WTC11 (cell line): Measurements from ENCODE around the gene PPP1R2. TPM values are rescaled to one million over a fixed set of nuclear protein-coding genes. Genes with fewer than 3 reads are reported as not detected.
A peak's percentile ranks its signal among the peaks of the same experiment; 100 is the strongest.

Experiments used
- ATAC-seq: fragments of 200-7000 bp; cut with Tn5 transposase; 2 replicates; pipeline ENCODE4 v1.10.0; 2021; ENCODE audit warnings: mild to moderate bottlenecking, moderate library complexity
- CTCF ChIA-PET: fragments of 300-600 bp; sonication (Branson Sonifier 250); formaldehyde crosslinking; loops from one replicate; lab custom pipeline; 2021; ENCODE audit warnings: antibody characterized with exemption; lab: Charles Lee
- POLR2A ChIA-PET: fragments of 350-600 bp; sonication (Branson Sonifier 250); formaldehyde crosslinking; loops from one replicate; lab custom pipeline; 2021; ENCODE audit warnings: antibody characterized with exemption; lab: Charles Lee
- DNase-seq: peaks from one replicate; pipeline ENCODE4 v3.0.0; 2021; ENCODE audit warnings: low spot score
- H3K27ac Mint-ChIP-seq: 2 replicates; pipeline ENCODE4 v1.8.0; 2021; ENCODE audit warnings: mixed read lengths
- H3K27me3 Mint-ChIP-seq: 2 replicates; pipeline ENCODE4 v1.8.0; 2021; ENCODE audit warnings: low read depth, mild to moderate bottlenecking, moderate library complexity, mixed read lengths
- H3K36me3 Mint-ChIP-seq: 2 replicates; pipeline ENCODE4 v1.8.0; 2021; ENCODE audit warnings: mixed read lengths
- H3K4me1 Mint-ChIP-seq: 2 replicates; pipeline ENCODE4 v1.8.0; 2022; ENCODE audit warnings: mixed read lengths
- H3K4me3 Mint-ChIP-seq: 2 replicates; pipeline ENCODE4 v1.8.0; 2021; ENCODE audit warnings: mild to moderate bottlenecking, moderate library complexity, mixed read lengths
- H3K9me3 Mint-ChIP-seq: 2 replicates; pipeline ENCODE4 v1.8.0; 2021; ENCODE audit warnings: mixed read lengths
- GABPB1 ChIP-seq: sonication (generic); formaldehyde crosslinking; IDR thresholded peaks from 2 replicates; pipeline ENCODE4 v1.8.1; 2023; ENCODE audit warnings: mild to moderate bottlenecking, missing genetic modification reagents
- IRF2 ChIP-seq: sonication (generic); formaldehyde crosslinking; IDR thresholded peaks from 2 replicates; pipeline ENCODE4 v1.8.0; 2022; ENCODE audit warnings: low read depth, missing genetic modification reagents, borderline replicate concordance
- NR1H2 ChIP-seq: sonication (generic); formaldehyde crosslinking; IDR thresholded peaks from 2 replicates; pipeline ENCODE4 v1.9.0; 2021; ENCODE audit warnings: mild to moderate bottlenecking, moderate library complexity, missing genetic modification reagents
- NR2C2 ChIP-seq: sonication (generic); formaldehyde crosslinking; IDR thresholded peaks from 2 replicates; pipeline ENCODE4 v1.8.0; 2022; ENCODE audit warnings: mild to moderate bottlenecking, missing genetic modification reagents
- OVOL2 ChIP-seq: fragments of 250-450 bp; sonication (Bioruptor Pico); IDR thresholded peaks from 2 replicates; pipeline ENCODE4 v1.9.0; 2021; ENCODE audit warnings: mild to moderate bottlenecking, borderline replicate concordance
- PRRX2 ChIP-seq: fragments of 250-450 bp; sonication (Bioruptor Pico); IDR thresholded peaks from 2 replicates; pipeline ENCODE4 v1.8.0; 2021; ENCODE audit warnings: mild to moderate bottlenecking
- ZNF138 ChIP-seq: sonication (generic); formaldehyde crosslinking; conservative IDR thresholded peaks from 2 replicates; pipeline ENCODE4 v1.8.1; 2022; ENCODE audit warnings: mild to moderate bottlenecking, moderate library complexity, missing genetic modification reagents
- ZNF416 ChIP-seq: fragments of 250-450 bp; sonication (Bioruptor Pico); IDR thresholded peaks from 2 replicates; pipeline ENCODE4 v1.9.0; 2021; ENCODE audit warnings: mild to moderate bottlenecking, inconsistent platforms
- ZNF671 ChIP-seq: fragments of 250-450 bp; sonication (Bioruptor Pico); IDR thresholded peaks from 2 replicates; pipeline ENCODE4 v1.8.0; 2021; ENCODE audit warnings: mild to moderate bottlenecking
- total RNA-seq: library from RNA; stranded (reverse); gene quantifications from 3 replicates; pipeline ENCODE4 v1.2.3, GENCODE V29; 2021
- TF ChIP-seq, protein P1 (sequence below): sonication (generic); formaldehyde crosslinking; IDR thresholded peaks from 2 replicates; pipeline ENCODE4 v1.8.1; 2023; ENCODE audit warnings: mild to moderate bottlenecking, moderate library complexity, missing genetic modification reagents
- TF ChIP-seq, protein P2 (sequence below): fragments of 250-450 bp; sonication (Bioruptor Pico); IDR thresholded peaks from 2 replicates; pipeline ENCODE4 v1.9.0; 2021; ENCODE audit warnings: mild to moderate bottlenecking, borderline replicate concordance
- TF ChIP-seq, protein P3 (sequence below): sonication (generic); formaldehyde crosslinking; IDR thresholded peaks from 2 replicates; pipeline ENCODE4 v1.8.0; 2023; ENCODE audit warnings: mild to moderate bottlenecking, missing genetic modification reagents
- TF ChIP-seq, protein P4 (sequence below): sonication (generic); formaldehyde crosslinking; IDR thresholded peaks from 2 replicates; pipeline ENCODE4 v1.8.0; 2022; ENCODE audit warnings: mild to moderate bottlenecking, missing genetic modification reagents
- TF ChIP-seq, protein P5 (sequence below): sonication (generic); formaldehyde crosslinking; conservative IDR thresholded peaks from 2 replicates; pipeline ENCODE4 v1.8.1; 2023; ENCODE audit warnings: mild to moderate bottlenecking, low read depth, missing genetic modification reagents, moderate library complexity
- TF ChIP-seq, protein P6 (sequence below): fragments of 200-600 bp; IDR thresholded peaks from 2 replicates; pipeline ENCODE4 v1.8.0; 2022; ENCODE audit warnings: antibody characterized with exemption
- TF ChIP-seq, protein P7 (sequence below): sonication (generic); formaldehyde crosslinking; conservative IDR thresholded peaks from 2 replicates; pipeline ENCODE4 v1.8.1; 2022; ENCODE audit warnings: mild to moderate bottlenecking, missing genetic modification reagents
- TF ChIP-seq, protein P8 (sequence below): fragments of 250-450 bp; sonication (Bioruptor Pico); IDR thresholded peaks from 2 replicates; pipeline ENCODE4 v1.8.0; 2021; ENCODE audit warnings: mild to moderate bottlenecking

PPP1R2 gene
- total RNA-seq, 1 experiment from 2014 or later = 28.1 TPM

DNA sequence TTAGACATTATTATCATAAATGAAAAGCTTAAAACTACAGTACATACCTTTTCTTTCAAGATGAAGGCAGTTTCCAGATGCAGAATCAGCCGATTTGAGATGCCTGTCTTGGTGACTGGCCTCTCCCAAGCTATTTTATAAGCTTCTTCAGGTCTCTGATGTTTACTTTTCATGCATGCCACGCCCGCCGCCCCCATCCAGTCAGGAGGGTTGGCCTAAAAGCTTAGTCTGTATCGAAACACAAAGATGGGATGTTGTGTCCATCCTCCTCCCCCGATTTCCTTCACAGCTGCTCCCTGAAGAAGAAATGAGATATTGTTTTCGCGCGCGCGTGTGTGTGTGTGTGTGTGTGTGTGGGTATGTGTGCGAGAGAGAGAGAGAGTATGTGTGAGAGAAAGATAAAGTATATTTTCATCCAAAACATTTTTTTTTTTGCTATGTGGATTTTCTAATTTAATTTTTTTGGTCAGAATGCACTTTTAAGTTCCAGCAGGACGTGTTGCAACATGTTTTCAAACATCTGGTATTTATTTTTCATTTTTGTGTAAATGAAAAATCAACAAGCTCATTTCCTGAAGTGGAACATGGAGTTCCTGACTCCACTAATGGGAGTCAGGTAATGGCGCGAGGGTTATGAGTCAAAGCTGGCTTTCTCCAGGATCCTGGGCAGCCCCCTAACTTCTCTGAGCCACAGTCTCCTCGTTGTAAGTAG lies 40.9 kb upstream of the PPP1R2 start, which contains the start of gene APOD (continued):
- TF ChIP-seq PRRX2 (CRISPR knock-in tag) (no peak), ZNF671 (CRISPR knock-in tag) (no peak), NR1H2 (no peak), IRF2 (CRISPR knock-in tag) (no peak)
- TF ChIP-seq, protein P1, sequence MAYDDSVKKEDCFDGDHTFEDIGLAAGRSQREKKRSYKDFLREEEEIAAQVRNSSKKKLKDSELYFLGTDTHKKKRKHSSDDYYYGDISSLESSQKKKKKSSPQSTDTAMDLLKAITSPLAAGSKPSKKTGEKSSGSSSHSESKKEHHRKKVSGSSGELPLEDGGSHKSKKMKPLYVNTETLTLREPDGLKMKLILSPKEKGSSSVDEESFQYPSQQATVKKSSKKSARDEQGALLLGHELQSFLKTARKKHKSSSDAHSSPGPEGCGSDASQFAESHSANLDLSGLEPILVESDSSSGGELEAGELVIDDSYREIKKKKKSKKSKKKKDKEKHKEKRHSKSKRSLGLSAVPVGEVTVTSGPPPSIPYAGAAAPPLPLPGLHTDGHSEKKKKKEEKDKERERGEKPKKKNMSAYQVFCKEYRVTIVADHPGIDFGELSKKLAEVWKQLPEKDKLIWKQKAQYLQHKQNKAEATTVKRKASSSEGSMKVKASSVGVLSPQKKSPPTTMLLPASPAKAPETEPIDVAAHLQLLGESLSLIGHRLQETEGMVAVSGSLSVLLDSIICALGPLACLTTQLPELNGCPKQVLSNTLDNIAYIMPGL (CRISPR knock-in tag) = no peak

DNA sequence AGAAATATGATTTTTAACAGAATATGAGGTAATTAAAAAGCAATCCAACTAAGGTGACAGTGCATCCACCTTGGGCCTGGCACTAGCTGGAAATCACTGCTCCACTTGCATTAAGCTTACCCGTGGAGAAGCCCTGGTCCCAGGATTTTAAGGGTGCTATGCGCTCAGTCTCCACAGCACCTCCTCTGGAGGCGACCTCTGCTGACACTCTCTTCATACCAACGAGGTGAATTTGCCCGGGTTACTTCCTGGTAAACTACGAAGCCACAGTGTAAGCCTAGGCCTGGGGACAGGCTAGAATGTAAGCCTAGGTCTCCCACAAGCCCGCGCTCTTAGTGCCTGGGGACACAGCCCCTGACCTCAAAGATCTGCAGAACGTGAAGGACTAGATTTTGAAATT lies 39.8 kb upstream of the PPP1R2 start:
- no peaks in the 10 kb centered on the region for H3K27me3 Mint-ChIP-seq
- TF ChIP-seq, protein P2, sequence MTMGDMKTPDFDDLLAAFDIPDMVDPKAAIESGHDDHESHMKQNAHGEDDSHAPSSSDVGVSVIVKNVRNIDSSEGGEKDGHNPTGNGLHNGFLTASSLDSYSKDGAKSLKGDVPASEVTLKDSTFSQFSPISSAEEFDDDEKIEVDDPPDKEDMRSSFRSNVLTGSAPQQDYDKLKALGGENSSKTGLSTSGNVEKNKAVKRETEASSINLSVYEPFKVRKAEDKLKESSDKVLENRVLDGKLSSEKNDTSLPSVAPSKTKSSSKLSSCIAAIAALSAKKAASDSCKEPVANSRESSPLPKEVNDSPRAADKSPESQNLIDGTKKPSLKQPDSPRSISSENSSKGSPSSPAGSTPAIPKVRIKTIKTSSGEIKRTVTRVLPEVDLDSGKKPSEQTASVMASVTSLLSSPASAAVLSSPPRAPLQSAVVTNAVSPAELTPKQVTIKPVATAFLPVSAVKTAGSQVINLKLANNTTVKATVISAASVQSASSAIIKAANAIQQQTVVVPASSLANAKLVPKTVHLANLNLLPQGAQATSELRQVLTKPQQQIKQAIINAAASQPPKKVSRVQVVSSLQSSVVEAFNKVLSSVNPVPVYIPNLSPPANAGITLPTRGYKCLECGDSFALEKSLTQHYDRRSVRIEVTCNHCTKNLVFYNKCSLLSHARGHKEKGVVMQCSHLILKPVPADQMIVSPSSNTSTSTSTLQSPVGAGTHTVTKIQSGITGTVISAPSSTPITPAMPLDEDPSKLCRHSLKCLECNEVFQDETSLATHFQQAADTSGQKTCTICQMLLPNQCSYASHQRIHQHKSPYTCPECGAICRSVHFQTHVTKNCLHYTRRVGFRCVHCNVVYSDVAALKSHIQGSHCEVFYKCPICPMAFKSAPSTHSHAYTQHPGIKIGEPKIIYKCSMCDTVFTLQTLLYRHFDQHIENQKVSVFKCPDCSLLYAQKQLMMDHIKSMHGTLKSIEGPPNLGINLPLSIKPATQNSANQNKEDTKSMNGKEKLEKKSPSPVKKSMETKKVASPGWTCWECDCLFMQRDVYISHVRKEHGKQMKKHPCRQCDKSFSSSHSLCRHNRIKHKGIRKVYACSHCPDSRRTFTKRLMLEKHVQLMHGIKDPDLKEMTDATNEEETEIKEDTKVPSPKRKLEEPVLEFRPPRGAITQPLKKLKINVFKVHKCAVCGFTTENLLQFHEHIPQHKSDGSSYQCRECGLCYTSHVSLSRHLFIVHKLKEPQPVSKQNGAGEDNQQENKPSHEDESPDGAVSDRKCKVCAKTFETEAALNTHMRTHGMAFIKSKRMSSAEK (CRISPR knock-in tag) = no peak
- TF ChIP-seq GABPB1 (CRISPR knock-in tag) (no peak), ZNF416 (CRISPR knock-in tag) (no peak), OVOL2 (no peak), NR2C2 (CRISPR knock-in tag) (no peak), NR1H2 (no peak), ZNF138 (CRISPR knock-in tag) (no peak)
- TF ChIP-seq, protein P3, sequence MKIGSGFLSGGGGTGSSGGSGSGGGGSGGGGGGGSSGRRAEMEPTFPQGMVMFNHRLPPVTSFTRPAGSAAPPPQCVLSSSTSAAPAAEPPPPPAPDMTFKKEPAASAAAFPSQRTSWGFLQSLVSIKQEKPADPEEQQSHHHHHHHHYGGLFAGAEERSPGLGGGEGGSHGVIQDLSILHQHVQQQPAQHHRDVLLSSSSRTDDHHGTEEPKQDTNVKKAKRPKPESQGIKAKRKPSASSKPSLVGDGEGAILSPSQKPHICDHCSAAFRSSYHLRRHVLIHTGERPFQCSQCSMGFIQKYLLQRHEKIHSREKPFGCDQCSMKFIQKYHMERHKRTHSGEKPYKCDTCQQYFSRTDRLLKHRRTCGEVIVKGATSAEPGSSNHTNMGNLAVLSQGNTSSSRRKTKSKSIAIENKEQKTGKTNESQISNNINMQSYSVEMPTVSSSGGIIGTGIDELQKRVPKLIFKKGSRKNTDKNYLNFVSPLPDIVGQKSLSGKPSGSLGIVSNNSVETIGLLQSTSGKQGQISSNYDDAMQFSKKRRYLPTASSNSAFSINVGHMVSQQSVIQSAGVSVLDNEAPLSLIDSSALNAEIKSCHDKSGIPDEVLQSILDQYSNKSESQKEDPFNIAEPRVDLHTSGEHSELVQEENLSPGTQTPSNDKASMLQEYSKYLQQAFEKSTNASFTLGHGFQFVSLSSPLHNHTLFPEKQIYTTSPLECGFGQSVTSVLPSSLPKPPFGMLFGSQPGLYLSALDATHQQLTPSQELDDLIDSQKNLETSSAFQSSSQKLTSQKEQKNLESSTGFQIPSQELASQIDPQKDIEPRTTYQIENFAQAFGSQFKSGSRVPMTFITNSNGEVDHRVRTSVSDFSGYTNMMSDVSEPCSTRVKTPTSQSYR (CRISPR knock-in tag) = no peak
- TF ChIP-seq, protein P4, sequence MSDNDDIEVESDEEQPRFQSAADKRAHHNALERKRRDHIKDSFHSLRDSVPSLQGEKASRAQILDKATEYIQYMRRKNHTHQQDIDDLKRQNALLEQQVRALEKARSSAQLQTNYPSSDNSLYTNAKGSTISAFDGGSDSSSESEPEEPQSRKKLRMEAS = no peak
- TF ChIP-seq, protein P5, sequence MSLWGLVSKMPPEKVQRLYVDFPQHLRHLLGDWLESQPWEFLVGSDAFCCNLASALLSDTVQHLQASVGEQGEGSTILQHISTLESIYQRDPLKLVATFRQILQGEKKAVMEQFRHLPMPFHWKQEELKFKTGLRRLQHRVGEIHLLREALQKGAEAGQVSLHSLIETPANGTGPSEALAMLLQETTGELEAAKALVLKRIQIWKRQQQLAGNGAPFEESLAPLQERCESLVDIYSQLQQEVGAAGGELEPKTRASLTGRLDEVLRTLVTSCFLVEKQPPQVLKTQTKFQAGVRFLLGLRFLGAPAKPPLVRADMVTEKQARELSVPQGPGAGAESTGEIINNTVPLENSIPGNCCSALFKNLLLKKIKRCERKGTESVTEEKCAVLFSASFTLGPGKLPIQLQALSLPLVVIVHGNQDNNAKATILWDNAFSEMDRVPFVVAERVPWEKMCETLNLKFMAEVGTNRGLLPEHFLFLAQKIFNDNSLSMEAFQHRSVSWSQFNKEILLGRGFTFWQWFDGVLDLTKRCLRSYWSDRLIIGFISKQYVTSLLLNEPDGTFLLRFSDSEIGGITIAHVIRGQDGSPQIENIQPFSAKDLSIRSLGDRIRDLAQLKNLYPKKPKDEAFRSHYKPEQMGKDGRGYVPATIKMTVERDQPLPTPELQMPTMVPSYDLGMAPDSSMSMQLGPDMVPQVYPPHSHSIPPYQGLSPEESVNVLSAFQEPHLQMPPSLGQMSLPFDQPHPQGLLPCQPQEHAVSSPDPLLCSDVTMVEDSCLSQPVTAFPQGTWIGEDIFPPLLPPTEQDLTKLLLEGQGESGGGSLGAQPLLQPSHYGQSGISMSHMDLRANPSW = no peak
- TF ChIP-seq, protein P6, sequence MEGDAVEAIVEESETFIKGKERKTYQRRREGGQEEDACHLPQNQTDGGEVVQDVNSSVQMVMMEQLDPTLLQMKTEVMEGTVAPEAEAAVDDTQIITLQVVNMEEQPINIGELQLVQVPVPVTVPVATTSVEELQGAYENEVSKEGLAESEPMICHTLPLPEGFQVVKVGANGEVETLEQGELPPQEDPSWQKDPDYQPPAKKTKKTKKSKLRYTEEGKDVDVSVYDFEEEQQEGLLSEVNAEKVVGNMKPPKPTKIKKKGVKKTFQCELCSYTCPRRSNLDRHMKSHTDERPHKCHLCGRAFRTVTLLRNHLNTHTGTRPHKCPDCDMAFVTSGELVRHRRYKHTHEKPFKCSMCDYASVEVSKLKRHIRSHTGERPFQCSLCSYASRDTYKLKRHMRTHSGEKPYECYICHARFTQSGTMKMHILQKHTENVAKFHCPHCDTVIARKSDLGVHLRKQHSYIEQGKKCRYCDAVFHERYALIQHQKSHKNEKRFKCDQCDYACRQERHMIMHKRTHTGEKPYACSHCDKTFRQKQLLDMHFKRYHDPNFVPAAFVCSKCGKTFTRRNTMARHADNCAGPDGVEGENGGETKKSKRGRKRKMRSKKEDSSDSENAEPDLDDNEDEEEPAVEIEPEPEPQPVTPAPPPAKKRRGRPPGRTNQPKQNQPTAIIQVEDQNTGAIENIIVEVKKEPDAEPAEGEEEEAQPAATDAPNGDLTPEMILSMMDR = no peak
- TF ChIP-seq, protein P7, sequence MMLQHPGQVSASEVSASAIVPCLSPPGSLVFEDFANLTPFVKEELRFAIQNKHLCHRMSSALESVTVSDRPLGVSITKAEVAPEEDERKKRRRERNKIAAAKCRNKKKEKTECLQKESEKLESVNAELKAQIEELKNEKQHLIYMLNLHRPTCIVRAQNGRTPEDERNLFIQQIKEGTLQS = no peak
- TF ChIP-seq, protein P8, sequence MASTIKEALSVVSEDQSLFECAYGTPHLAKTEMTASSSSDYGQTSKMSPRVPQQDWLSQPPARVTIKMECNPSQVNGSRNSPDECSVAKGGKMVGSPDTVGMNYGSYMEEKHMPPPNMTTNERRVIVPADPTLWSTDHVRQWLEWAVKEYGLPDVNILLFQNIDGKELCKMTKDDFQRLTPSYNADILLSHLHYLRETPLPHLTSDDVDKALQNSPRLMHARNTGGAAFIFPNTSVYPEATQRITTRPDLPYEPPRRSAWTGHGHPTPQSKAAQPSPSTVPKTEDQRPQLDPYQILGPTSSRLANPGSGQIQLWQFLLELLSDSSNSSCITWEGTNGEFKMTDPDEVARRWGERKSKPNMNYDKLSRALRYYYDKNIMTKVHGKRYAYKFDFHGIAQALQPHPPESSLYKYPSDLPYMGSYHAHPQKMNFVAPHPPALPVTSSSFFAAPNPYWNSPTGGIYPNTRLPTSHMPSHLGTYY (CRISPR knock-in tag) = no peak
- ChIA-PET CTCF (interaction anchor here (0.8 to 1.0 kb wide), 2 partner anchors 12 to 24 kb away, joined by 3 to 4 read pairs; no protein-coding TSS in a partner anchor), POLR2A (no interaction called here)
- ATAC-seq = peak; percentile 98
- H3K9me3 Mint-ChIP-seq = no peaks in the 10 kb centered on the region
- no peak overlapping the region for H3K4me3 Mint-ChIP-seq
- H3K4me1 Mint-ChIP-seq = peaks cover 7% of the 10 kb centered on the region; the same call in 1 of the 2 replicates
- no peaks in the 10 kb centered on the region for H3K36me3 Mint-ChIP-seq
- peak overlapping the region; percentile 43; the same call in 1 of the 2 replicates for H3K27ac Mint-ChIP-seq
- DNase-seq = peak; percentile 48
